Activated CD8-positive, alpha-beta T cell treated with anti-CD3 and anti-CD28 coated beads for 36 hours (primary cell): ENCODE results near the gene NOC3L. TPM values are rescaled to one million over a fixed set of nuclear protein-coding genes. Genes with fewer than 3 reads are reported as not detected.

Source experiments
- ATAC-seq: fragments of 200-7000 bp; cut with Tn5 transposase; one replicate; pipeline ENCODE4 v1.10.0; 2021; ENCODE audit warnings: mild to moderate bottlenecking, moderate library complexity
- CTCF ChIA-PET: fragments of 350-600 bp; sonication (Branson Sonifier 250); formaldehyde crosslinking; loops from one replicate; lab custom pipeline; 2021; ENCODE audit warnings: antibody characterized with exemption; lab: Charles Lee
- POLR2A ChIA-PET: fragments of 350-600 bp; sonication (Branson Sonifier 250); formaldehyde crosslinking; loops from one replicate; lab custom pipeline; 2021; ENCODE audit warnings: antibody characterized with exemption; lab: Charles Lee
- DNase-seq: peaks from one replicate; pipeline ENCODE4 v3.0.0-alpha.2; 2020
- H3K27ac Mint-ChIP-seq: one replicate; pipeline ENCODE4 v1.8.0; 2021; ENCODE audit warnings: mild to moderate bottlenecking, mixed read lengths
- H3K27me3 Mint-ChIP-seq: one replicate; pipeline ENCODE4 v1.8.0; 2021; ENCODE audit warnings: mixed read lengths
- H3K36me3 Mint-ChIP-seq: one replicate; pipeline ENCODE4 v1.8.0; 2021; ENCODE audit warnings: low read depth, mixed read lengths
- H3K4me1 Mint-ChIP-seq: one replicate; pipeline ENCODE4 v1.8.0; 2021; ENCODE audit warnings: low read depth, mixed read lengths
- H3K4me3 Mint-ChIP-seq: one replicate; pipeline ENCODE4 v1.8.0; 2021; ENCODE audit warnings: mild to moderate bottlenecking, moderate library complexity, mixed read lengths
- H3K9me3 Mint-ChIP-seq: one replicate; pipeline ENCODE4 v1.8.0; 2021; ENCODE audit warnings: mixed read lengths
- CTCF ChIP-seq: fragments of 200-600 bp; IDR thresholded peaks from one replicate; pipeline ENCODE4 v1.8.0; 2022; ENCODE audit warnings: antibody characterized with exemption, mild to moderate bottlenecking
- intact Hi-C: fragments of 100-400 bp; cut with micrococcal nuclease; formaldehyde crosslinking; loops from one replicate; pipeline ENCODE4 v1.10.0; 2022
- total RNA-seq, 2 experiments: library from RNA; stranded (reverse); gene quantifications; one replicate each; pipeline ENCODE4 v1.2.3, GENCODE V29; 2021

Gene NOC3L
- total RNA-seq, 2 experiments from 2014 or later, result 45.5 to 46.6 TPM

- DNase-seq, result no peak
- intact Hi-C loops, result loop anchor here (10.0 kb wide), 1 partner anchor 80 kb away; no protein-coding TSS in a partner anchor
- Mint-ChIP-seq H3K4me3 (no peak overlapping the region), H3K9me3 (no peaks in the 10 kb centered on the region), H3K27ac (no peak overlapping the region), H3K36me3 (peaks cover 24% of the 10 kb centered on the region), H3K4me1 (peaks cover 21% of the 10 kb centered on the region), H3K27me3 (peaks cover 7% of the 10 kb centered on the region)
- TF ChIP-seq CTCF, result no peak
- POLR2A ChIA-PET, result no interaction called here
- CTCF ChIA-PET, result interaction anchor here (1.6 to 1.9 kb wide), 2 partner anchors 44 to 79 kb away, joined by 4 read pairs; no protein-coding TSS in a partner anchor
- ATAC-seq, result no peak
These were observed 1.7 kb upstream of the NOC3L start for GRCh38 chr10:94364482-94364881.

GRCh38 chr10:94363251-94363565 lies 469 bp upstream of the NOC3L start:
- H3K9me3 Mint-ChIP-seq, result no peaks in the 10 kb centered on the region
- ATAC-seq (peak; percentile 3), DNase-seq (no peak)
- H3K4me1 Mint-ChIP-seq, result peaks cover 31% of the 10 kb centered on the region
- ChIA-PET POLR2A (interaction anchor here (0.5 to 1.1 kb wide), 2 partner anchors 182 to 861 kb away, joined by 3 read pairs; no protein-coding TSS in a partner anchor), CTCF (interaction anchor here (1.7 to 2.5 kb wide), 2 partner anchors 10 to 42 kb away, joined by 4 to 12 read pairs; no protein-coding TSS in a partner anchor)
- no peak for TF ChIP-seq CTCF
- intact Hi-C loops, result loop anchor here (10.0 kb wide), 1 partner anchor 82 kb away; no protein-coding TSS in a partner anchor
- peak overlapping the region; percentile 36 for H3K27ac Mint-ChIP-seq
- H3K36me3 Mint-ChIP-seq, result peaks cover 32% of the 10 kb centered on the region
- H3K4me3 Mint-ChIP-seq, result peak overlapping the region; percentile 89
- H3K27me3 Mint-ChIP-seq, result peaks cover 3% of the 10 kb centered on the region

- Mint-ChIP-seq H3K9me3 (no peaks in the 10 kb centered on the region), H3K4me3 (peak overlapping the region; percentile 89), H3K27me3 (peaks cover 3% of the 10 kb centered on the region), H3K36me3 (peaks cover 49% of the 10 kb centered on the region), H3K27ac (peak overlapping the region; percentile 91), H3K4me1 (peaks cover 47% of the 10 kb centered on the region)
- POLR2A ChIA-PET, result interaction anchor here (0.7 kb wide), 1 partner anchor 172 kb away, joined by 3 read pairs; no protein-coding TSS in a partner anchor
- no peak for ATAC-seq
- CTCF ChIA-PET, result interaction anchor here (1.2 to 2.5 kb wide), 4 partner anchors 7 to 83 kb away, joined by 3 to 12 read pairs (median 4); no protein-coding TSS in a partner anchor
- peak; percentile 12 for DNase-seq
- intact Hi-C loops, result loop anchor here (10.0 kb wide), 1 partner anchor 84 kb away; no protein-coding TSS in a partner anchor
- TF ChIP-seq CTCF, result no peak
These were observed 1.5 kb downstream of the NOC3L start for GRCh38 chr10:94361171-94361794.

- POLR2A ChIA-PET, result interaction anchor here (0.8 kb wide), 1 partner anchor 9 kb away, joined by 3 read pairs; no protein-coding TSS in a partner anchor
- Mint-ChIP-seq H3K9me3 (no peaks in the 10 kb centered on the region), H3K4me1 (peaks cover 47% of the 10 kb centered on the region), H3K27ac (no peak overlapping the region), H3K27me3 (no peaks in the 10 kb centered on the region), H3K36me3 (peaks cover 57% of the 10 kb centered on the region), H3K4me3 (no peak overlapping the region)
- TF ChIP-seq CTCF, result no peak
- ATAC-seq (no peak), DNase-seq (no peak)
- CTCF ChIA-PET, result no interaction called here
- intact Hi-C loops, result no loop called here
These were observed 4.3 kb downstream of the NOC3L start for GRCh38 chr10:94358480-94358879.

- peaks cover 45% of the 10 kb centered on the region for H3K4me1 Mint-ChIP-seq
- DNase-seq (no peak), ATAC-seq (no peak)
- ChIA-PET POLR2A (no interaction called here), CTCF (interaction anchor here (0.9 kb wide), 1 partner anchor 37 kb away, joined by 3 read pairs; no protein-coding TSS in a partner anchor)
- TF ChIP-seq CTCF, result no peak
- H3K36me3 Mint-ChIP-seq, result peaks cover 61% of the 10 kb centered on the region
- intact Hi-C loops, result no loop called here
- no peak overlapping the region for H3K27ac Mint-ChIP-seq
- H3K4me3 Mint-ChIP-seq, result no peak overlapping the region
- H3K27me3 Mint-ChIP-seq, result no peaks in the 10 kb centered on the region
- no peaks in the 10 kb centered on the region for H3K9me3 Mint-ChIP-seq
These were observed 5.5 kb downstream of the NOC3L start for GRCh38 chr10:94357193-94357592.
